ENCODE results near the gene THBS2.
"Not testable (repeated sequence)": the region's sequence is repeated elsewhere in the genome, so short reads cannot be mapped to it uniquely, and the experiment has no call there.

The THBS2 gene

DNA sequence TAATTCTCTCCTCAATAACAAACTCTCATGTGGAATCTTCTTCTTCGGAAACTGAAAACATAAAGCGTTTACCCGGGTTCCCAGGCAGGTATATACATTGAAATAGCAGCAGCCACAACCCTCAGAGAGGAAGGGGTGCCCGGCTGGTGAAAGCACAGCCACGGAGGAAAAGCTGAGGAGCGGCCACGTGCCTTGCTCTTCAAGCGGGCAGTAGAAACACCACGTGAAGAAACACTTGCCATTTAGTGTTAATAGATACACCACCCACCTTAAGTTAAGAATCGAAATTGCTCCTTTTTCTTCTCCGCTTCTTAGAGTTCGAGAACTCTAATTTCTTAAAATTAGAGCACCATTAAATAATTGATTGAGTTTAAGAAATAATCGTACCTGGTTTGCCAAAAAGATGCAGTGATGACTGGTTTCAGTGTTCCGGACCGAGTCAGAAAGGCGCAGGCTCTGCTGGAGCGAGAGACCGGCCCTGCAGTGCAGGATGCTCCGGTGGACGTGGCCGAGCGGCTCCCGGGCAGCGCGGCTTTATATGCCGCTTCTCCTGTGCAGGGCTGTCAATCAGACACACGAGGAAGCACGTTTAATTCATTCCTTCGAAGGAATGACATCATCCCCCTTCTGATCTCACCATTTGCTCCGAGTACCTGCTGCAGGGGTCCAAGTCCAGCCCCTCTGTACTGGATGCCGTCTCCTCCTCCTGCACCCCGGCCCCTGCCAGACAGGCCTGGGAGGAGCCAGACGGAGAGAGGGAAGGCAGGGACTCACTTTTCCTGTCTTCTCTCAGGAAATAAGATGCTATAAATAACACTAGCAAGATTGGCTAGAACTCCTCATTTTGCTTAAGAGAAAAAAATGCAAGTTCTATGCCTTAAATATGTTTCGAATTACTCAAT lies at the start of gene THBS2:
TSS of gene THBS2 (minus strand) at position 510 of the 902 bp plus-strand sequence. CDS start 3,062 bp downstream, outside the sequence.
- no peak for DNase-seq

GRCh38 chr6:169302716-169303115 lies 49.1 kb upstream of the THBS2 start:
- no peak for DNase-seq

GRCh38 chr6:169302255-169302654 lies 48.6 kb upstream of the THBS2 start:
- DNase-seq: no peak

DNA sequence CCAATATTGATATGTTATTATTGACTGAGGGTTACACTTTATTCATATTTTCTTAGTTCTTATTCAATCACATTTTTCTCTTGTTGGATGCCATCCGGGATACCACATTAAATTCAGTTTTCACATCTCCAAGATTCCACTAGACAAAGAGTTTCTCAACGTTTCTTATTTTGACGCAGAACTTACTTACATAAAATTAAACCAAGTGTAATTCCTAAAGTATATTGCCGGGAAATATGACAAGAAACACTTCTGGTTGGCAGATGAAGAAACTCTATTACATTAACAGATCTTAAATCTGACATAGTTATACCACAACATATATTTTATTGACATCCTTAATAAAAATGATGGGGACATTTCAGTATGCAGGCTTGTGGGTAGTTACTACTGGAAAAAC lies 47.3 kb upstream of the THBS2 start:
- no peak for DNase-seq

- not testable (repeated sequence) for DNase-seq
Measured at GRCh38 chr6:169298626-169299025, 45.0 kb upstream of the THBS2 start.

- no peak for DNase-seq
Measured at GRCh38 chr6:169296622-169297021, 43.0 kb upstream of the THBS2 start.

- no peak for DNase-seq
Measured at GRCh38 chr6:169296170-169296569, 42.5 kb upstream of the THBS2 start.

- DNase-seq: no peak
Measured at GRCh38 chr6:169293196-169293595, 39.5 kb upstream of the THBS2 start.

DNA sequence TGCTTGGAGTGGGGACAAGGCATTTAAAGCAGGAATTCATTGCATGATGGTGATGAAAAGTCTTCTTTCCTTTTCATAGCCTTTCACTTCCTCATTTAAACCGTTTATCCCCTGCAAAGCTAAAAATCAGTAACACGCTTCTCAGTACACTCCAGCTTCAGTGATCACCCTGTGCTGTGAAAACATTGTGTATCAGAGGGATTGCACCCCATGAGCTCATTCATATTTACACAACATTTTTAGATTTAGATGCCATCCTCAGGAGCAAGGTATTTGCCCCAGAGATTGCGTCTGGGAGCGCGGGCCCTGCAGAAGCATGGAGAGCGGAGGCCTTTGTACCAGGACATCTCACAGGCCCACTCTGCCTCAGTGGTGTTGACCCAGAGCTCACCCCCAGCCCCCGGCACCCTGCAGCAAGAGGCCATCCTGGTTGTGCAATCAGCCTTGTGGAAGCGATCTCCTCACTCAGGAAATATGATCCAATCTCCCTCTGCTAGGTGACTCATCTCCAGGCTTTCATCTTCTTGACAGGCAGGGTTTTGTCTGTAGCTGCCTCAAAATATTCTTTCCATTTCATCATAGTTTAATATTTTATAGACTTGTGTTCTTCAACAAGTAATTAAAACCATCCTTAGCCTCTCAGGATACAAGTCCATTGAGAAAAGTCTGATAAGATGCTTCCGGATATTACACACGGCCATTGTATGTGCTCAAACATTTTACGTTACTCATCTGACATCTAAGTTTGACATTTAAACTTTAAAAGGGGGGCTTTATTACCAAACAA lies 38.9 kb upstream of the THBS2 start:
- no peak for DNase-seq

- DNase-seq: no peak
Measured at GRCh38 chr6:169291646-169292337, 38.1 kb upstream of the THBS2 start.

DNA sequence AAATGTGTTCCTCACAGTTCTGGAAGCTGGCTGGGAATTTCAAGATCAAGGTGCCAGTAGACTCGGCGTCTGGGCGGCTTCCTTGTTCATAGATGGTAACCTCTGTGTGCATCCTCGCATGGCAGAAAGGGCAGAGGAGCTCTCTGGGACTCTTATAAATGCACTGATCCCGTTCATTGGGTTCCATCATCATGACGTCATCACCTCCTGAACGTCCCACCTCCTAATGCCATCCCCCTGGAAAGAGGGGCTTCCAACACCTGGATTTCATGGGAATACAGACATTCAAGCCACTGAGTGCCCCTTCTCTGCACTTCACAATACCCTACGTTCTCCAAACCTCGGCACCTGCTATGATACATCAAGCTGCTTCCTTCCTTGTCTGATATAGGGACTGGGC lies 37.5 kb upstream of the THBS2 start:
- no peak for DNase-seq

DNA sequence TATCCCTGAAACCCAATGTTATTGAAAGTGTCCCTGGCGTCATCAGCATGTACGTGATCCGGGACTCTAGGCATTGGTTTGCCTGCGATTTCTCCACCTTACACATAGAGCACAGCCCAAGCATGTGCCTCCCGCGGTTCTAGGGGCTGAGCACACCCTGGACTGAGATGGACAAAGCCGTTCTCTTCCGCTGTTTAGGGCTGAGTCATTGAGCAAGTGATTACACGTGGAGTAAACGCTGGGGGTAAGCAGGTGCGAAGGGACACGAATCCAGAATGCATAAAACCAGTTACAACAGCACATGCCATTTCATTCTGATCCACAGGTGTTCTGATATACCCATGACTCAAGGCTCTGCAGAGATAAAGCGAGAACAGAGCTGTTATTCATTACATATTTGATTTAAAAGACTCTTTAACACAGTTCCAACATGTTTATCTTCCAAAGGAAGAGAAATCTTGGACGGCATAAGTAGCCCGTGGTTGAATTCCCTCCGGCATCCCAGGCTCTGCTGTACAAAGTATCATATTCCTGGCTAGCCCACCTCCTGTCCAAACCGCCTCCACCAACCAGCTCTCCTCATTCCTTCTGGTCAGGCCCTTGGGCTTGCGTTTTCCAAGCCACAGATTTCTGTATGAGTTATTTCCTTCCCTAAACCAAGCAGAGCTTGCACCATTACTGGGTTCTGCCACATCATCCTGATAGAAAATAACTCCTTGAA lies 36.1 kb upstream of the THBS2 start:
- DNase-seq: no peak

- no peak for DNase-seq
Measured at GRCh38 chr6:169289257-169289618, 35.6 kb upstream of the THBS2 start.

- DNase-seq: no peak
Measured at GRCh38 chr6:169288591-169288990, 34.9 kb upstream of the THBS2 start.

DNA sequence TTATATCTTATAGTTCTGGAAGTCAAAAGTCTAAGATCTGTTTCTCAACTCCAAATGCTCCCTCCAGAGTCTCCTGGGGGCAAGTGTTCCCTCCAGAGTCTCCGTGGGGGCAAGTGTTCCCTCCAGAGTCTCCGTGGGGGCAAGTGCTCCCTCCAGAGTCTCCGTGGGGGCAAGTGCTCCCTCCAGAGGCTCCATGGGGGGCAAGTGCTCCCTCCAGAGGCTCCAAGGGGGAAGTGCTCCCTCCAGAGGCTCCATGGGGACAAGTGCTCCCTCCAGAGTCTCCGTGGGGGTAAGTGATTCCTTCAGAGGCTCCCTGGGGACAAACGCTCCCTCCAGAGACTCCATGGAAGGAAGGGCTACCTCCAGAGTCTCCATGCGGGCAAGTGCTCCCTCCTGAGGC lies 34.0 kb upstream of the THBS2 start:
- no peak for DNase-seq

- DNase-seq: no peak
Measured at GRCh38 chr6:169286961-169287360, 33.3 kb upstream of the THBS2 start.

- no peak for DNase-seq
Measured at GRCh38 chr6:169285165-169285564, 31.5 kb upstream of the THBS2 start.

GRCh38 chr6:169283924-169284323 lies 30.3 kb upstream of the THBS2 start:
- no peak for DNase-seq

- DNase-seq: no peak
Measured at GRCh38 chr6:169282043-169282442, 28.4 kb upstream of the THBS2 start.

- no peak for DNase-seq
Measured at GRCh38 chr6:169277619-169278018, 24.0 kb upstream of the THBS2 start.

GRCh38 chr6:169274781-169275180 lies 21.1 kb upstream of the THBS2 start:
- DNase-seq: no peak

- no peak for DNase-seq
Measured at GRCh38 chr6:169273511-169273910, 19.9 kb upstream of the THBS2 start.

DNA sequence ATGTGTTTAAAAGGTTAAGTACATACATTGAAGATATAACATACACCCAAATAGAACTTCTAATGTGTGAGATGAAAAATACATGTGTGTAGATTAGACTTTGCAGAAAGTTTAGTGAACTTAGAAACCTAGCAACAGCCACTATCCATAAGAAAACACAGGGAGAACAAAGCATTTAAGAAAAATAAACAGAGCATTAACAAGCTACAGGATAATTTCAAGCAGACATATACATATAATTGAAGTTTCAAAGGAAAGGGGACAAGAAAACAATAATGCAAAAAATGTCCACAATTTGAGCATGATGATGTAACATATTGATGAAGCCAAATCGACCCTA lies 18.2 kb upstream of the THBS2 start:
- no peak for DNase-seq
